ENCODE data around the gene OR2S2. TPM values are rescaled to one million over a fixed set of nuclear protein-coding genes. Genes with fewer than 3 reads are reported as not detected.

The OR2S2 gene
- total and polyA plus RNA-seq, 2 donors (not counting 3 experiments of a cell fraction or from before 2014, with no cell fraction given): not detected

- Histone ChIP-seq H2AFZ (ENCODE audit: low read depth, low read length) (no peak overlapping the region), H3K27ac (ENCODE audit: insufficient read depth, low read depth, low read length) (no peak overlapping the region), H3K79me2 (ENCODE audit: control insufficient read depth, insufficient read depth, low read length) (no peaks in the 10 kb centered on the region), H3K4me3 (replicated peaks in 1 of 3; ENCODE audit: insufficient read depth in 1 of 3, low read depth in 1 of 3, low read length in 3 of 3) (no peak overlapping the region), H4K20me1 (replicated peaks; ENCODE audit: control insufficient read depth, extremely low read depth, insufficient read depth, low read length) (no peaks in the 10 kb centered on the region), H3K4me1 (ENCODE audit: control insufficient read depth, extremely low read depth, insufficient read depth, low read length) (no peaks in the 10 kb centered on the region), H3K9me3 (replicated peaks; ENCODE audit: control insufficient read depth, insufficient read depth, low read length) (no peaks in the 10 kb centered on the region), H3K27me3 (ENCODE audit: control insufficient read depth in 2 of 2, insufficient read depth in 2 of 2, low read length in 2 of 2) (peaks cover 0 to 1% of the 10 kb centered on the region in 2 experiments), H3K9ac (replicated peaks; ENCODE audit: extremely low read depth, insufficient read depth, low read length) (no peak overlapping the region), H3K9me1 (replicated peaks; ENCODE audit: control insufficient read depth, extremely low read depth, insufficient read depth, low read length) (no peaks in the 10 kb centered on the region), H3K36me3 (ENCODE audit: control insufficient read depth in 2 of 2, extremely low read depth in 1 of 2, insufficient read depth in 2 of 2, low read length in 2 of 2) (no peaks in the 10 kb centered on the region), H3K4me2 (ENCODE audit: insufficient read depth, low read length) (no peak overlapping the region)
- TF ChIP-seq POLR2A (IDR thresholded peaks at IDR 0.05; ENCODE audit: low read depth, low read length) (no peak), MAX (IDR thresholded peaks at IDR 0.05; ENCODE audit: insufficient read depth, insufficient read length) (no peak), MYC (IDR thresholded peaks at IDR 0.05; ENCODE audit: low read depth, low read length) (no peak), POLR2AphosphoS5 (IDR thresholded peaks at IDR 0.05; ENCODE audit: insufficient read depth, low read depth, low read length) (no peak), CTCF (IDR thresholded peaks at IDR 0.05; ENCODE audit: extremely low read depth in 1 of 2, insufficient read depth in 1 of 2, low read depth in 1 of 2, low read length in 2 of 2) (no peak), JUN (IDR thresholded peaks at IDR 0.05; ENCODE audit: borderline replicate concordance, insufficient read depth, insufficient read length, low read depth) (no peak), FOS (IDR thresholded peaks at IDR 0.05; ENCODE audit: borderline replicate concordance, insufficient read depth, low read length) (no peak), GATA2 (IDR thresholded peaks at IDR 0.05; ENCODE audit: insufficient read depth, insufficient read length, low read depth, low read length) (no peak)
- ChIA-PET POLR2A (no interaction called here), CTCF (no interaction called here)
- DNase-seq (ENCODE audit: low read depth, low spot score): no peak
- intact Hi-C loops (cut with micrococcal nuclease) (no loop called here), dilution Hi-C loops (cut with MboI; ENCODE audit: extremely low pct_ligation_motif_present, low sequenced_read_pairs) (no loop called here)
- no peak for FAIRE-seq
- BruUV-seq (replicated peaks): no TSS peak
Measured at GRCh38 chr9:35966433-35966832, 8.5 kb upstream of the OR2S2 start.

All from endothelial cell of umbilical vein (primary cell).